SW 1271 (cell line): ENCODE data around the gene TIAL1.
"Not testable (repeated sequence)": the region's sequence is repeated elsewhere in the genome, so short reads cannot be mapped to it uniquely, and the experiment has no call there.

Experiments
- DNase-seq, 2 experiments: peaks; one replicate each; lab custom pipeline; 2025; lab: John Stamatoyannopoulos, UW

Gene TIAL1

GRCh38 chr10:119614686-119615085 lies 17.9 kb upstream of the TIAL1 start:
- no peak for DNase-seq

GRCh38 chr10:119613741-119614140 lies 17.0 kb upstream of the TIAL1 start:
- no peak for DNase-seq

- DNase-seq: no peak
Observed at GRCh38 chr10:119611433-119611832, 14.7 kb upstream of the TIAL1 start.

GRCh38 chr10:119609516-119609915 lies 12.8 kb upstream of the TIAL1 start:
- no peak for DNase-seq

GRCh38 chr10:119608316-119609155 lies 11.8 kb upstream of the TIAL1 start:
- peak in 1 of 2 experiments; percentile 37 for DNase-seq

GRCh38 chr10:119604468-119604867 lies 7.7 kb upstream of the TIAL1 start:
- DNase-seq: no peak

GRCh38 chr10:119602241-119603095 lies 5.7 kb upstream of the TIAL1 start:
- peak in 1 of 2 experiments; percentile 9 for DNase-seq

- no peak for DNase-seq
Observed at GRCh38 chr10:119598397-119598796, 1.6 kb upstream of the TIAL1 start.

GRCh38 chr10:119597405-119598186 lies 832 bp upstream of the TIAL1 start:
- DNase-seq: no peak

GRCh38 chr10:119595676-119596515 lies 868 bp downstream of the TIAL1 start:
- no peak for DNase-seq

GRCh38 chr10:119595134-119595675 lies 1.6 kb downstream of the TIAL1 start:
- DNase-seq: peak in 1 of 2 experiments; percentile 22

- no peak for DNase-seq
Observed at GRCh38 chr10:119588071-119588470, 8.7 kb downstream of the TIAL1 start.

GRCh38 chr10:119578355-119578754 lies 18.4 kb downstream of the TIAL1 start:
- DNase-seq: no peak

GRCh38 chr10:119575991-119576390 lies 20.8 kb downstream of the TIAL1 start:
- no peak for DNase-seq

GRCh38 chr10:119575506-119575905 lies 21.3 kb downstream of the TIAL1 start:
- DNase-seq: no peak

GRCh38 chr10:119567978-119568377 lies 28.8 kb downstream of the TIAL1 start:
- DNase-seq: no peak

GRCh38 chr10:119562097-119562496 lies 34.7 kb downstream of the TIAL1 start:
- no peak for DNase-seq

GRCh38 chr10:119559511-119559910 lies 37.3 kb downstream of the TIAL1 start:
- not testable (repeated sequence) for DNase-seq

GRCh38 chr10:119556081-119556480 lies 40.7 kb downstream of the TIAL1 start:
- not testable (repeated sequence) for DNase-seq

GRCh38 chr10:119555178-119555784 lies 41.5 kb downstream of the TIAL1 start:
- no peak for DNase-seq
